Stimulated activated CD4-positive, alpha-beta T cell treated with anti-CD3 and anti-CD28 coated beads, Interleukin-12 subunit alpha, Interleukin-12 subunit beta, amount 100 ng/mL, for 4 hours (primary cell): ENCODE results near the gene GATAD2B.

Experiments
- DNase-seq: peaks from one replicate; pipeline ENCODE4 v3.0.0-alpha.2; 2020

GATAD2B gene

DNA sequence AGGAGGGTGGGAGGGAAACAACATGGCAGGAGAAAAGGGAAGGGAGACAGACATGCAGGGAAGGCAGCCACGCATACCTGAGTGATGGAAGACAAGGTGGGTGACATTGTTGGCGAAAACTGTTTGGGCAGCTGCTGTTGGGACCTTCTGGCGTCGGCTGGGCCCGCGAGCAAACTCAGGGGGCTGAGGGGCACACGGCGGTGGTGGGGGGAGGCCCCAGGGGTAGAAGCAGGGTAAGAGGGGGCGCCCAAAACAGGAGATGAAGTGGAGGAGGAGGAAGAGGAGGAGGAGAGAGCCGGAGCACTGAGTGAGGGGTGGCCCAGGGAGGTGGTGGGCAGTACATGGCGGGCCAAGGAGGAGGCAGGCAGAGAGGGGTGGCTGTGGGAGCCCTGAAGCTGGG, 28.4 kb upstream of the GATAD2B start:
- DNase-seq: no peak

DNA sequence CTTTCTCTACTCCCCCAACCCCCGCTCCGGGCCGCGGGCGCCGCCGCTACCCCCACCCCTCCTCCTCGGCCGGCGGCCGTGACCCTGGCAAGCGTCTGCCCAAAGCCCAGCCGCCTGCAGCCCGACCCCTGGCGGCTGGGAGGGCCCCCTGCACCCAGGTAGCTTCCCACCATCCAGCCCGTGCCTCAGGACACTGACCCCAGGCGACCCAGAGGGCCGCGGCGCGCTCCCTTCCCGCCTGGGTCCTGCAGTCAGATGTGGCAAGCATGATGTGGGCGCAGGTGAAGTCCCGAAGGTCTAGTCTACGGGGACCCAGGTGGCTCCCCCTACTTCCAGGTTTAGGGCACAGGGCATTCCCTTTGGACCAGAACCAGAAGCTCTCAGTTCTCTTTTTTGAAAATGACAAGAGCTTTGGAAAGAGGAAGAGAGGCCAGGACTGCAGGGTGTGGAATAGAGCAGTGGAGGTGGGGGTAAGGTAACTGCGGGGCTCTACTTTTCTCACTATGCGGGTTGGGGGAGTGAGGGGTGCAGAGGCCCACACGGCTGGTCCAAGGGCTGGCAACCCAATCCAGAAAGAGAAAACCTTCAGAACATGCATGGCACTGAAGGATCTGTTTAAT, 24.0 kb upstream of the GATAD2B start, which contains the start of gene DENND4B:
DENND4B (minus strand) TSS at position 97 of the 620 bp plus-strand sequence. CDS start 2,344 bp downstream, outside the sequence.
- peak; percentile 75 for DNase-seq

DNA sequence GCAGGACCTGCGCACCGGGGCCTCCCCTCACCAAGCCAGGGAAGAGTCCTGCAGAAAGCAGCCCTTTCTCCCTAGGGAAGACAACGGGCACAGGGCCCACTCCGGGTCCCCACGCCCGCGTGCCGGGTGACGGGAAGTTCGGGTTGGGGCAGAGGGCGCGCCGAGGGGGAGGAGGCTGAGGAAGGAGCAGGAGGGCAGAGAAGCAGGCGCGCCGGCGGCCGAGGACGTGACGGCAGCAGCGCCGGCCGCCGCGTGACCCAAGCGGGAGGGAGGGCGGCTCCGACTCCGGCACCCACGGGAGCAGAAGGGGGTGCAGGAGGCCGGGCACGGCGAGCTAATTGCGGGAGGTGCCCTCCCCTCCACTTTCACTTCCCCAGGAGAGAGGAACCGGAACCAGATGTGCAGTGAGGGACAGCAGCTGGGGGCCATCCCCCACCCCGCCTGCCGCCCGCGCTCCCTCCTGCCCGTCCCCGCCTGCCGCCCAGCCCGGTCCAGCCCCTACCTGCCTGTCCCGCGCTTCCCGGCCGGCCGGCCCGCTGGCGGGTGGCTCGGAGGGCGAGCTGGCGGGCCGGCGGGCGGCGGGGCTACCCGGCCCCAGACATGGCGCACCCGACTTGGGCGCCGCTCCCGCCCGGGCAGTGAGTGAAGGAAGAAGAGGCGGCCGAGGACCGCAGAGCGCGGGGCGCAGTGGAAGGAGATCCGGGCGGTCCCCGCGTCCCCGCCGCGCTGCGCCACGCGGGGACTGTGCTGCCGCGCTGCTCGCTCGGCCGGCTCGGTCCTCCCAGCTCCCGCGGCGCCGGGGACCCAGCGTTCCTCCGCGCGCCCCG, 23.2 kb upstream of the GATAD2B start:
- peak; percentile 65 for DNase-seq

DNA sequence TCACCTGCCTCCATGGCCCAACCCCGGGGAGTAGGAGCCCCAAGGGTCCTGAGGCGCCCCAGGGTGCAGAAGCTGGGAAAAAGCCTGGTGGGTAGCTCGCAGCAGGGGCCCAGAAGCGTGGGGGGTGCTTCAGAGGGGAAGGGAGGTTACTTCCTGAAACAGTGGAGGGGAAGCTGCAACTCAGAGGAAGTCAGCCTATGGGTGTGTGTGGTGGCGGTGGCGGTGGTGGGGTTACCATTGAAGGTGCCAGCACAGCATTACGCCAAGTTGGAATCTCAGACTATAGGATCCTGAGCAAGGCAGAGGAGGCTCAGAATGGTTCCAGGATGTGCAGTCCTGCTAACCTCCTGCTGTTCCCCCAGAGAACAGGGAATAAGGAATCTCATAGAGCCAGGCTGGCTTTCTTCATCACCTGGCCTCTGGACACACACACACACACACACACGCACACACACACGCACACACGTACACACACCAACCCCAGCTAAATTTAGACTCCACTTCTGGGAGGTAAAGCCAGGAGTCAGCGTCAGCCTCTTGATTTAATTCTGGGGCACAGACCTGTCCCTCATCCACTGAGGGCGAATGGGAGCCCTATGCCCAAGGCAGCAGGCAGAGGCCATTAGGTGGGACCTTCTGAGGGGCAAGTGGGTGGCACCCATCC, 22.5 kb upstream of the GATAD2B start:
- peak; percentile 64 for DNase-seq

DNA sequence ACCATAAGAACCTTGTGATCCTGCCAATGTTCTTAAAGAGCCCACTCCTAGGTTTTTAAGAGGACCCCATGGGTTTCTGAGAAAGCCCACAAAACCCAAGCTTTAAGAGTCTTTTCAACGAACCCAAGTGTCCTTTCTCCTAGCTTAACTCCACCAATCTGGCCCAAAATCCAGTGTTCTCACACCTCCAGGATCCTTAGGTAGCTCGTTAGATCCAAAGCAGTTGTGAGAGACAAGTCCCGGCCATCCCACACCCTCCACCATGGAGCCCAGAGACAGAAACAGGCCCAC, 22.0 kb upstream of the GATAD2B start:
- DNase-seq: no peak

DNA sequence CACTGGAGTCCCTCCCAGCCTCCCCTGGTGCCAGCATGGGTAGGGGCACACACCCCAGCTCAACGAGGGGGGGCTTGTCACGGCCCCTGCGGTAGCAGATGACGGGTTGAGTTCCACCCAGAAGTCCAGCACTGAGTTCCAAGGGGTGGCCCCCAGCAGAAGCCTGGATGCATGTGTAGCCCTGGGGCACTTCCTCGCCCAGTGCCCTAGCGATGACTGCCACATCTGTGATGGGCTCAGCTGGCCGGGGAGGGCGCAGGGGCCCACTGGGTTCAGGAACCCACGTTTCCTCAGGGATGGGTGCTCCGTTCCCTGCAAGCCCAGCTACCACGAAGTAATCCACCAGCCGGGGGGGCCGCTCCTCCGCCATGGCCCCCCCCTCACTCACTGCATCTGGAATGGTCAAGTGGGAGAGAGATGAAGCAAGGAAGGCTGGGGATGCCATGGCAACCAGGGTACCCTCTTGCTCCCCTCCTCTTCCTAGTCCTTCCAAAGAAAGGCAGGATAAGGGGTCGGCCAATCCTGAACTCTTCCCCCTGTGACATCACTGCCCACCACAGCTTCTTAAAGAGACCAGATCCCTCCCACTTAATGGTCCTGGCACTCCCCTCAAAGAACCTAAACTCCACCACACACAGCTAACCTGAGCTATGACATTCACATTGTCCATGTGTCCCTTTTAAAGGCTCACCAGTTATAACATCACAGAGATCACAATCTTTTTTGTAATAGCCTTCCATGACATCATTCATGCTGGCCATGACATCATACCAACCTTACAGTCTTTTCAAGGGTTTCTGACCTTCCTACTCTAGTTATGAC, 21.4 kb upstream of the GATAD2B start:
- DNase-seq: no peak

DNA sequence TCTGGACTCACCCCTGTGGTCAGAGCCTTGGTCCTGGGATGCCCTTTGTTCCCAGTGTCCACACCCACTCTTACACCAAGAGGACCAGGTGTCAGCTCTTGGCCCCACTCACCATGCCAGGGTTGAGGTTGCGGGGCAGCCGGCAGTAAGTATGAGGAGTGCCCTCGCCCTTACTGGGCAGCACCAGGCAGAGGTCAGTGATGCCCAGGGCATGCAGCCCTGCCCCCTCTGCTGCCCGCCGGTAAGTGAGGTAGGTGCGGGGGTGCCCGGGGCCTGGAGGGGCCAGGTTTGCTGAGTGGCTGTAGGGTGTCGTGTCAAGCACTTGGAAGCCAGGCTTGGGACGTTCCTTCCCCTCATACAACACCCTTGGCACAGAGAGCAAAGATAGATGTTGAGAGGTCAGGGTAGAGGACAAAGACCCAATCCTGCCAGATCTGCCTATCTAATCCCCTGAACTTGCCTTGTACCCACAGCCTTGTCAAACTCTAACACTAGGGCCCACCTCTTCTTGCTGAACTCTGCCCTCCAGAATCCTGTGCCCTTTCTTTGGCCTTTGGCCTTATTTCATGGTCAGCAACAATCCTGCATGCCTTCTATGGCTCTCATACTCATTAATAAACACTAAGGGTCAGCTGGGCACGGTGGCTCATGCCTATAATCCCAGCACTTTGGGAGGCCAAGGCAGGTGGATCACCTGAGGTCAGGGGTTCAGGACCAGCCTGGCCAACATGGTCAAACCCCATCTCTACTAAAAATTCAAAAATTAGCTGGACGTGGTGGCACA, 20.2 kb upstream of the GATAD2B start:
- no peak for DNase-seq

DNA sequence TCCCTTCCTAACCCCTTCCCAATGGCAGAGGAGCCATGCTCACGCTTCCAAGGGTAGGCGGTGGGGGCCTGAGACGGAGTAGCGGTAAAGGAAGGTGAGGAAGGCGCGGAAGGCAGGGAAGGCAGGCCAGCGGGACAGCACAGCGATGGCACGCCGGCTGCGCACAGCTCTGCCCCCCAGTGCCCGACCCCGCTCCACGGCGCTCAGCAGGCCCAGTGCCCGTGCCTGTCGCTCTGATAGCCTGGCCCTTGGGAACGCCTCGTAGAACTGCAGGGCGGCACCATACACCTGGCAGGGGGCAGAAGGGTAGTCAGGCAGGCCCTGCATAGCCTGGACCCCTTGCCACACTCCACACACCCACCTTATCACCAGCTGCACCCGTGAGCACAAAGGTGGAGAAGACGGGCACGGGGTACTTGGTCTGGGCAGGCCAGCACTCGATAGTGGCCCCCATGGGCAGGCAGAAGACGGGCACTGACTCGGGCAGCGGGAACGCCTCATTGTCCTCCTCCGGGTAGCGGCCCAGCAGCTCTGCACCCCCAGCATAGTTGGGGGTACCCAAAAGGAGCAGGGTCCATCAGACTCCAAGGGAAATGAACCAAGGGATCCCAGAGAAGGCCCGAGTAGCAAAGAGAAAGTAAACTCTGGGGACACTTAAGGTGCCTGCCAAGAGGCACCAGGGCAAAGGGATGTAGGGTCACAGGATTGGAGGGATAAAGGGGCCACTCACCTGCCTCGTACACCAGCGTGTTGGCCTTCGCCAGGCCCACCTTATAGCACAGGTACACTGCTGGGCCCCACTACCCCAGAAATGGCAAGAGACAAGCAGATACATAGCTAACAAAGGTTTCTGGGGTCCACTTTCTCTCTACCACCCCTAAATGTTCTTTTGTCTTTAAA, 19.3 kb upstream of the GATAD2B start:
- DNase-seq: no peak

DNA sequence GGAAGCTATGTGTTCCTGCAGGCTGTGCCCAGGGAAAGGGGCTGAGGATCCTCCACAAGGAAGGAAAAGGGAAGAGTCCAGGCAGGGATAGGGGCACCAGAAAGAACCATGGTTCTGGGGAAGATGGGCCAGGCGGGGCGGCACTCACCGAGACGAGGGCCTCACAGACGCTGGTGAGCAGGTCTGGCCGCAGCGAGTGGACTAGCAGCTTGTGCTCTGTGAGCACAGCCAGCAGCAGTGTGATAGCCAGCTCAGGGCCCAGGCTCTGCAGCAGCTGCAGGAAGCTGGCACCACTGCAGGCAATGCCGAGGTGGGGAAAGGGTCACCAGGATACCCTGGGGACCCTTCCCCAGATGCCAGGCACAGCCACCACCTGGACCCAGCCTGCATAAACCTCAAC, 18.0 kb upstream of the GATAD2B start:
- DNase-seq: no peak

DNA sequence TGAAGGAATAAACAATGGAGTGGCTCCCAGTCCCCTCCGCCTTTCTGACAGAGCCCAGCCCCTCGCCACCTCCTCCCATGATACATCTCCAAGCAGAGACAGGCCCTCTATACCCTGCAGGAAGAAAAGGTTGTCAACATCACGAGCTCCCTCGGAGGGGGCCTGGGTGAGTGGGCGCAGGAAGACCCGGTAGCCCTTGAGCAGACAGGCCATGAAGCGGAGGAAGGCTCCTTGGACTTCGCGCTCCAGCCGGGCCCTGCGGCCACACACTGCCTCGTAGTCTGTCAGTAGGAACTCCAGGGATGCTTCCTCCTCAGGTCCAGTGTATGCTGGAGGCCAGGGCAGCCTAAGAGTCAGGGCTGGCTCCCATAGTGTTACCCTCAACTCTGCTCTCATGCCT, 16.7 kb upstream of the GATAD2B start:
- DNase-seq: no peak

DNA sequence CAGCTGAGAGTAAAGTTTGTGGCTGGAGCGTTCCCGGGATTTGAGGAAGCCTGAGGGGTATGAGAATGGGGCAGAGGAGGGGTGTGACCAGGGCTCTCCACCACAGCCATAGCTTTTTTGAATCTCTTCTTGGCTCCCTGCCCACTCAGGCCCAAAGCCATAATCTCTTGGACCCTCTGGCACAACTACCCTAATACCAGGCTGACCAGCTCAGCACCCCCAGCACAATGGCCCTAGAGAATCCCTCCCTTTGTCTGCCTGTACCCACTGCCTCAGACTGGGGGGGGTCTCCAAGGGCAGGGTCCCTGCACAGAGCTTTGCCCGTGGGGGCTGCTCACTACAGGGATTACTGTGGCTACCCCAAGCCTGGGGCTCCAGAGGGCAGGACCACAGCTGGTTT, 16.2 kb upstream of the GATAD2B start:
- DNase-seq: no peak

DNA sequence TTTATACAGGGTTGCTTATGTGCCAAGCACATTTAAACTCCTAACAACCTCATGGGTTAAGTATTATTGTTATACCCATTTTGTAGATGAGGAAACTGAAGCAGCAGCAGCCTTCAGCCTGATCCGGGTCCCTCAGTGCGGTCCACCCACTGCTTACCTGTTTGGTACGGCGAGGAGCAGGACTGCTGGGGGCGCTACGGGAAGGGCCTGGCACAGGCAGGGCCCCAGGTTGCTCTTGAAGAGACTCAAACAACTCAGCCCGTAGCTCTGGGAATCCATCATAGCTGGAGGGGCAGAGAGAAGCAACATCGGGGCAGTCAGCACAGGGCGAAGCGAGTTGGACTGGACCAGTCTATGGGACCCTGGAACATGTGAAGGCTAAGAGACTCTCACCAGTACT, 14.6 kb upstream of the GATAD2B start:
- DNase-seq: no peak

DNA sequence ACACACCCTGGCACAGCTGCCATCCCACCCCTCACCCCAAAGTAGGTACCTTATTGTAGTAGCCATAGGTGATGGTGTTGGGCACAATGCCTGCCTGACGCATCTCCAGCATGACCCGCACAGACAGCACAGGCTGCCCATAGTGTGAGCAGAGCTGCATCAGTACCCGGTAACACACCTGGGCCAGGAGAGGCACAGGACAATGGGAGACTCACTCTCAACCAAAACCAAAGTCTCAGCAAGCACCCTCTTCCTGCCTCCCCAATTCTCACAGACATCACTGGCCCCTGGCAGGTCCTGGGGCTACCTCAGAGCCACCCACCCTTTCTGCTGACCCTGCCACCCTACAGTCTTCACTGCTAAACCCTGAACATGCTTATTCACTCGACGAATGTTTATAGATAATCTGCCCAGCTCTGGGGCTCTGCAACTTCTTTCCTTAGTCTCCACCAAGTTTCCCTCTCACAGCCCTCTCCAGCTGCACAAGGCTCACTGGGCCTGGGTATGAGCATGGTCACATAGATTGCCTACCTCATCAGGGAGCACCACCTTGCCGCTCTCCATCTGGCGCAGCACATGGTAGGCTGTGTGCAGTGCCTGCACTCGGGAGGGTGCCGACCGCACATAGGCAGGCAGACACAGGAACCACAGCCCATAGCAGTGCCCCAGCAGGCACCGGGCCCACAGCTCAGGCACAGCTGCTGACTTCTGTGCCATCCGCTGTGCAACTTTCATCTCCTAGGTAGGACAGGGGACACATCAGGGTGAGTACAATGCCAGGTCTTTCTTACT, 13.4 kb upstream of the GATAD2B start:
- no peak for DNase-seq

DNA sequence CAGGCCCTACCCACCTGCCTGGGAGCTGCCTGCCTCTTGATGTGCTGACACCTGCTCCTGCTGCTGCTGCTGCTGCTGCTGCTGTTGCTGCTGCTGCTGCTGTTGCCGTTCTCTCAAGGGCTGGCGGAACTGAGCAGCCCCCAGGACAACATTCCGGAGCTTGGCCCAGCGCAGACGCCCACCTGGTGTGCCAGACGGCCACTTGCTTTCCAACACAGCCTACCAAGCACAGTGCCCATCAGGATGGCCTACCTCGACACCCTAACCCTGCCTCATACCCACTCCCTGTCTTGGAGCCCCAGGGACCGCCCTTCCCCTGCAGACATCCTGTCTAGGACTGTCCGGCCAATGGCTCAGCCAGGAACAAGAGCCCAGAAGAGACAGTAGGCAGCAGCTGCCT, 12.0 kb upstream of the GATAD2B start:
- no peak for DNase-seq

DNA sequence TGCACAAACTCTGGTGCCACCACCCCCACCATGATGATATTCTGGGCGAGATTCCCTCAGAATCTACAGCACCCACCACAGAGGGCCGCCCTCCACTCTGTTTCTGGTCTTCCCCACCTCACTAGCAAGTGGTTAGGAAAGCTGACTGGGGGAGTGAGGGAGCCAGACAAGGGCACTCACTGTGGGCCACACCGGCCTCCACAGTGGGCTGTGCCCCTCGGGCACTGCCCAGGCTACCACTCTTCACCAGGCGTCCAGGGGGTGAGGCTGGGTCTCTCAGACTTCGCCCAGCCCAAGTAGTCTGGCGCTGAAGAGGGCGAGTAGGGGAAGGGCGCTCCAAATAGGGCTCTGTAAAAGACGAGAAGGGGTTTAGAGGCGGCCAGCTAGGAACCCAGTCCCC, 11.2 kb upstream of the GATAD2B start:
- no peak for DNase-seq

DNA sequence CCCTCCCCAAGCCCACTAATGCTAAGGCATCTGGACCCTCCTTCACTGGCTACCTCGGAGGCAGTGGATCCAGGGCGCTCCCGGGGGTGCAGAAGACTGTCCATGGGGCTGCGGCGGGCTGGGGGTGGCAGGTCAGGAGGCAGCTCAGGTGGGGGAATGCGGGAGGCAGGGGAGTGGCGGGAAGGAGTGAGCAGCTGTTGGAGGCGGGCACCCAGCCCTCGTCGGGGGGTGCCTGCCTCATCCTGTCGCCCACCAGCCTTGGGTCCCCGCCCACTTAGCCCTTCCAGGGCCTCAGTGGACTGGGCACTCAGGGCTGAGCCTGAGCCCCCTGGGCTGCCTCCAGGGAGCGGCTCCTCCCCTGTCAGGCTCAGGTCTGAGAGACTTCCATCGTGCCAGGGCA, 10.7 kb upstream of the GATAD2B start:
- DNase-seq: no peak

DNA sequence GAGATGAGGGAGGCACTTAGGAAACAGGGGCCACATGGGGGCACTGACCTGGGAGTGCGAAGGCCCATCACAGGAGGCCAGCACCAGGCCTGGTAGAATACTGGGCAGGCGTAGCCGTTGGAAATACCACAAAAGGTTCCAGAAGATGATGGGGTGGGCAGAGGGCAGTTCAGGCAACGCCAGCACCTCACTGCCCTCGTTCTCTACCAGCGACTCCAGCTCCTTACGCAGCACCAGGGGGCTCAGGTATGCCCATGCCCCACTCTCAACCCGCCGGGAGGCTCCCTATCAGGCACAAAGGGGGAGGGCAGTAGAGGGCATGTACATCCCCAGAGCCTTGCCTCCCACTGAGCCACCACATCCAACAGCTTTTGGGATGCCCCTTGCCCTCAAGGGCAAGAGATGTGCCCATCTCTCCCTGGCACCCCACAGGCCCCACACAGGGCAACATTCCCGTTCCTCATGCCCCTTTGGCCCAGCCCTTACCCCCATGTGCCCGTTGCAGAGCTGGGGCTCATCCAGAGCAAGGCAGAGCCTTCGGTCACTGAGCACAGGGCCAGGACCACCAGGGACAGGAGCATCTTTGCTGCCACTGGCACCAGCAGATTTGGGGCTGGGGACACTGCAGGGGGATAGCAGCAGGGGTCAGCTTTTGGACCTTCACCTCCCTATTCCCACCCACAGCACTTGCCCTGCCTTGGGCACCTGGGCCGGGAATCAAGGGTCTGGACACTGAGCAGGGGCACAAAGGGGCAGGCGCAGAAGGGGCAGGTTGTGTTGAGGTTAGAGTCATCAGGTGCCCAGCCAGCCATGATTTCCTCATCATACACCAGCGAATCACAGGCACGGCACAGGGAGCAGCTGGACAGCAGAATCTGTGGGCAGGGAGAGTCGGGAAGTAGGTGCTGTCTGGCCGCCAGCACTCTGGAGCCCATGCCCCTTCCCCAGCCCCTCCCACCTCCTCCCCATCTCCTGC, 9.7 kb upstream of the GATAD2B start:
- no peak for DNase-seq

DNA sequence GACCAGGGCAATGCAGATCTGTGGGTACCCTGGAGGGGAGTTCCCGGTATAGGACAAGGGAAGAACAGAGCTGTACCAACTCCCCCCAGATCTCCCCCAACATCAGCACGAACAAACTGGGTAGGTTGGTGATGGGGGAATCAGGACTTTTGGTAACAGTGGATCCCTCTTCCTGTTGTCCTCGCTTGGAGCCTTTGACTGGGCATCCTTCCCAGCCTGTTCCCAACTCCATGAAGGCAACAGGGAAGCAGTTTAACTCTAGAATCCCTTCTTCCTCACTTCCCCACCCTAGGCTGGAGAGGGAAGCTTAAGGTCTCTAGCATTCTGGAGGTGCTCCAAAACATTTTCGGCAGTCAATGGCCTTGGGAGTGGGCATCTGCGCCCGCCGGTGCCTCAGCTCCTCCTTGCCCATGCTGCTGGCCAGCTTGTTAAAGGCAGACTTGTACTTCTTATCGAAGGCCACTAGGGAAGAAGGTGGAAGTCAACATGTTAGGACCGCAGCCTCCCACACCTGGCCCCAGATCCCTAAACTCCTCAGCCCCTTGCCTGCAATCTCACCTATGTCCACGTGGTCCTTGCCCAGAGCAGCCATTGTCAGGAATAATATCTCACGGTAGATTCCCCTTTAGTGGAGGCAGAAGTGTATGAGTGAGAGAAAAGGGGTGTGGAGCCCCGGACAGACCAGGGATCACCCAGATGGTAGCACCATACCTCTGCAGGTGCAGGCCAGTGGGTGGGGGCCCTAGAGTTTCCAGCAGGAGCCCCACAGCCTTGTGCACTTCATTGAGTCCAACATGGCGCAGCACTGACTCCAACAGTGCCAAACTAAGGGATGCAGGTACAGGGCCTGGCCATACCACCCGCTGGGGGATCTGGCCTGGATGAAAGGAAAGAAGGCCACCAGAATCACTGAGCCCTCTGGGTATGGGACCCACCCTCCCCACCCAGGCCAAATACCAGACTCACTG, 7.5 kb upstream of the GATAD2B start:
- no peak for DNase-seq
